Body of pancreas (tissue), 4 donors: ENCODE data around the gene NOVA2. TPM values are rescaled to one million over a fixed set of nuclear protein-coding genes. Genes with fewer than 3 reads are reported as not detected.

ENCODE experiments used
- ATAC-seq: fragments of 150-250 bp; one replicate; pipeline ENCODE4 v1.9.1; 2016
- DNase-seq, 4 donors: peaks; one replicate each; pipeline ENCODE4 v3.0.0-alpha.2; 2019
- H3K27ac ChIP-seq, 4 donors: fragments of 200-600 bp; sonication (generic); 1 replicate in 3 of 4; 2 replicates in 1 of 4; pipeline versions ENCODE4 v1.5.1 to v1.6.1; 2016 to 2019; ENCODE audit warnings: mild to moderate bottlenecking in 1 of 4, mixed read lengths in 1 of 4, moderate library complexity in 1 of 4
- H3K27me3 ChIP-seq, 2 donors: fragments of 200-600 bp; sonication (generic); one replicate each; pipeline ENCODE4 v1.6.0; 2016; ENCODE audit warnings: mild to moderate bottlenecking in 1 of 2
- H3K36me3 ChIP-seq, 2 donors: fragments of 200-600 bp; sonication (generic); replicated peaks in 1 of 2; 2 replicates each; pipeline ENCODE4 v1.5.1; 2016; ENCODE audit warnings: low read depth in 2 of 2; ENCODE audit not compliant: insufficient read depth in 1 of 2
- H3K4me1 ChIP-seq: fragments of 200-600 bp; sonication (generic); one replicate; pipeline ENCODE4 v1.6.0; 2016
- H3K4me3 ChIP-seq, 2 donors: fragments of 200-600 bp; sonication (generic); 1 replicate in 1 of 2; 2 replicates in 1 of 2; pipeline ENCODE4 v1.5.1; 2016 to 2019
- H3K9me3 ChIP-seq, 3 donors: fragments of 200-600 bp; sonication (generic); 1 replicate in 2 of 3; 2 replicates in 1 of 3; pipeline ENCODE4 v1.5.1; 2016
- CTCF ChIP-seq, 7 experiments: fragments of 450-650 bp in 4 of 7; fragments of 200-600 bp in 3 of 7; sonication (generic) in 3 of 7; IDR thresholded peaks; one replicate each; pipeline ENCODE4 v1.5.1; 2016 to 2019; ENCODE audit warnings: antibody characterized with exemption in 7 of 7
- POLR2A ChIP-seq, 3 donors: fragments of 450-650 bp; IDR thresholded peaks; one replicate each; pipeline ENCODE4 v1.6.1; 2016; ENCODE audit warnings: antibody characterized with exemption in 3 of 3, mild to moderate bottlenecking in 2 of 3
- WGBS, 2 donors: methylation state at CpG; one replicate each; pipeline ENCODE4 v1.1.5; 2017; 5-methylcytosine and 5-hydroxymethylcytosine counted together
- intact Hi-C: fragments of 100-400 bp; cut with DNase I; formaldehyde crosslinking; loops from one replicate; pipeline ENCODE4 v1.15.1; 2023
- total RNA-seq, 2 donors: library from RNA; depleted of rRNA; stranded (reverse); fragments of >200 nt; gene quantifications; one replicate each; pipeline ENCODE4 v1.1.0, GENCODE V29; 2016

Gene NOVA2
- total RNA-seq, 2 donors from 2014 or later, result 1.3 to 1.6 TPM

GRCh38 chr19:45902651-45903625, 70.7 kb downstream of the NOVA2 start:
- Histone ChIP-seq H3K36me3 (peaks cover 0 to 4% of the 10 kb centered on the region in 2 donors), H3K27ac (peak overlapping the region; percentile 17 to 76 (median 58)), H3K4me3 (peak overlapping the region in 1 of 2 donors; percentile 32), H3K27me3 (no peaks in the 10 kb centered on the region), H3K4me1 (peaks cover 30% of the 10 kb centered on the region), H3K9me3 (no peaks in the 10 kb centered on the region)
- peak; percentile 96 for ATAC-seq
- intact Hi-C loops, result no loop called here
- DNase-seq, result peak; percentile 98 to 99 (median 98)
- peak in 3 of 7 experiments; percentile 5 to 30 (median 26) for TF ChIP-seq CTCF (IDR thresholded peaks at IDR 0.05)
- peak; percentile 3 to 77 (median 73) for TF ChIP-seq POLR2A (IDR thresholded peaks at IDR 0.05)
- WGBS, 2 donors, result 2 to 8% methylated on average over 24 to 68 of the region's 73 CpGs

GRCh38 chr19:45901912-45902650, 71.6 kb downstream of the NOVA2 start, which contains the start of gene MYPOP:
Gene MYPOP (minus strand): TSS chr19:45902613. CDS start chr19:45901773, 840 bp downstream.
- Histone ChIP-seq H3K27ac (peak within 1 kb of the TSS; percentile 17 to 76 (median 62)), H3K36me3 (peaks cover 0 to 4% of the 10 kb centered on the region in 2 donors), H3K4me3 (peak within 1 kb of the TSS; percentile 32 to 50), H3K9me3 (no peaks in the 10 kb centered on the region), H3K27me3 (no peaks in the 10 kb centered on the region), H3K4me1 (peaks cover 30% of the 10 kb centered on the region)
- intact Hi-C loops, result no loop called here
- DNase-seq (no peak), ATAC-seq (no peak)
- WGBS, 2 donors, result 0 to 1% methylated on average over 29 to 41 of the region's 47 CpGs
- TF ChIP-seq CTCF (IDR thresholded peaks at IDR 0.05) (no peak), POLR2A (IDR thresholded peaks at IDR 0.05) (peak; percentile 23 to 60 (median 46))

- peak; percentile 41 to 64 (median 56) for DNase-seq
- Histone ChIP-seq H3K4me1 (peaks cover 30% of the 10 kb centered on the region), H3K27ac (peak overlapping the region in 3 of 4 donors; percentile 15 to 76 (median 59)), H3K9me3 (no peaks in the 10 kb centered on the region), H3K36me3 (peaks cover 0 to 4% of the 10 kb centered on the region in 2 donors), H3K4me3 (peak overlapping the region; percentile 32 to 50), H3K27me3 (no peaks in the 10 kb centered on the region)
- no peak for ATAC-seq
- TF ChIP-seq POLR2A (IDR thresholded peaks at IDR 0.05) (no peak), CTCF (IDR thresholded peaks at IDR 0.05) (no peak)
- 5 to 30% methylated on average over 2 to 67 of the region's 69 CpGs for WGBS, 2 donors
- intact Hi-C loops, result no loop called here
These were observed 72.2 kb downstream of the NOVA2 start for GRCh38 chr19:45901432-45901911.

GRCh38 chr19:45900738-45901431, 72.8 kb downstream of the NOVA2 start:
- peak overlapping the region in 3 of 4 donors; percentile 15 to 76 (median 59) for H3K27ac ChIP-seq

More at GRCh38 chr19:45900738-45901431, 72.8 kb downstream of the NOVA2 start:
- 49 to 65% methylated on average over 18 to 22 of the region's 22 CpGs for WGBS, 2 donors
- peaks cover 0 to 4% of the 10 kb centered on the region in 2 donors for H3K36me3 ChIP-seq
- ATAC-seq, result no peak
- H3K27me3 ChIP-seq, result no peaks in the 10 kb centered on the region
- TF ChIP-seq CTCF (IDR thresholded peaks at IDR 0.05) (no peak), POLR2A (IDR thresholded peaks at IDR 0.05) (no peak)
- no peak overlapping the region for H3K4me3 ChIP-seq
- no peaks in the 10 kb centered on the region for H3K9me3 ChIP-seq
- intact Hi-C loops, result no loop called here
- peaks cover 30% of the 10 kb centered on the region for H3K4me1 ChIP-seq
- DNase-seq, result no peak
